ENCODE results near the gene GRID1.
"Not testable (repeated sequence)": the region's sequence is repeated elsewhere in the genome, so short reads cannot be mapped to it uniquely, and the experiment has no call there.

GRID1 gene

GRCh38 chr10:85719408-85719807 lies 647.2 kb downstream of the GRID1 start:
- in situ Hi-C loops (cut with MboI; ENCODE audit: low sequenced_read_pairs), result no loop called here

- in situ Hi-C loops (cut with MboI; ENCODE audit: low sequenced_read_pairs), result no loop called here
Observed at GRCh38 chr10:85713885-85714284, 652.7 kb downstream of the GRID1 start.

GRCh38 chr10:85702768-85703167 lies 663.8 kb downstream of the GRID1 start:
- in situ Hi-C loops (cut with MboI; ENCODE audit: low sequenced_read_pairs), result no loop called here

DNA sequence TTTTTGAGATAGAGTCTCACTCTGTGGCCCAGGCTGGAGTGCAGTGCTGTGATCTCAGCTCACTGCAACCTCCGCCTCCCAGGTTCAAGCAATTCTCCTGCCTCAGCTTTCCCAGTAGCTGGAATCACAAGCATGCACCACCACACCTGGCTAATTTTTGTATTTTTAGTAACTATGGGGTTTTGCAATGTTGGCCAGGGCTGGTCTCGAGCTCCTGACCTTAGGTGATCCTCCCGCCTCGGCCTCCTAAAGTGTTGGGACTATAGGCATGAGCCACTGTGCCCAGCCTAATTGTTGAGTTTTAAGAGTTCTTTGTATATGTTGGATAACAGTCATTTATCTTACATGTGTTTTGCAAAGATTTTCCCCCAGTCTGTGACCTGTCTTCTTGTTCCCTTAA lies 667.5 kb downstream of the GRID1 start:
- in situ Hi-C loops (cut with MboI; ENCODE audit: low sequenced_read_pairs), result not testable (repeated sequence)

GRCh38 chr10:85696893-85697292 lies 669.7 kb downstream of the GRID1 start:
- in situ Hi-C loops (cut with MboI; ENCODE audit: low sequenced_read_pairs), result no loop called here

DNA sequence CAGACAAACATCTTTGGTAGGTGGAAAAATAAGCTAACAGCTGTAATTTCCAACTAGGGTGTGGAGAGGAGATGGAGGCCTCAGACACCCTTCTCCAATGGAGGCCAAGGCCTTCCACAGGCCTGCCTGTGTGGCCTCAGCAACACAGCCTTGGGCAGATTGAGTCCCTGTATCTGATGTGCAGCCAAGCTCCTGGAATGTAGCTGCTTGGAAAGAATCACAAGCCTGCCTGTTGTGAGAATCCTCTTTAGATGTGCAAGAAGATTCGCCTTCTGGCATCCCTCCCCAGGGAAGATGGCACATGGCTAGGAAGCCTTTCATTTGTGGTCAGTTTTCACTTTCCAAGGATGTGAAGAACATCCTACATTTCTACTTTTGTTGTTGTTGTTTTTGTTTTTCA lies 684.0 kb downstream of the GRID1 start:
- in situ Hi-C loops (cut with MboI; ENCODE audit: low sequenced_read_pairs), result no loop called here

DNA sequence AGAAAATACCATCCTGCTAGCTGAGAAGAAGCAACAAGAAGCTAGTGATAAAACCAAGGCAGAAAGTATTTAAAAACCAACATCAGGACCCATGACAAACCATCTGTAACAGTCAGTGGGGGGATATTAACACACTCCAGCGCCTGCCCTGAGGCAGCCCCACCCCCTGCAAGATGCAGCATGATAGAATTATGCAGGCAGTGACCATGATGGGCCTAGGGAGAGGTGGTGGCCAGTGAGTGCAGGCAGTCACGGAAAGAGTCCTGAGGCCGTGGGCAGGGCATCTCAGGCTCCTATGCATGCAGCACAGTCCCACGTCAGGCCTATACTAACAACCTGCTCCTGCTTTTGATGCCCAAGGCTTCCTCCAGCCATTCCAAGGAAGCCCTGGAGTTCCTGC lies 686.9 kb downstream of the GRID1 start:
- in situ Hi-C loops (cut with MboI; ENCODE audit: low sequenced_read_pairs), result no loop called here

DNA sequence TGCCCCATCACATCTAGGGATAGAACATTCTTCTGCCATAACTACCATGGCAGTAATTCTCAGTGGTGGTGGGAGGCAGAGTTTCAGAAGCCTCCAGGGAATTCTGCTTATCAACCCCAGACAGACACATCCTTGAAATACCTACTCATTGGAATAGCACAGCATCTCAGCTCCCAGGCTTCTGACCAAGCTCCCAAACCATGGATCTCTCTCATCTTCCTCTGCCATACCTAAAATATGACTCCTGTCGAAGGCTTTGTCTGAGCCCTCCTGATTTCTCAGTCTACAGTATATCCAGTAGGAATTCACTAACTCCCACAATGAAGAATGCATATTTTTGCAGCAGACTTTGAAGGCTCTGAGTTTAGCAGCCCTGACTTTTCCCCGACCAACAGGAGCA lies 687.5 kb downstream of the GRID1 start:
- in situ Hi-C loops (cut with MboI; ENCODE audit: low sequenced_read_pairs), result no loop called here

GRCh38 chr10:85674851-85675250 lies 691.7 kb downstream of the GRID1 start:
- in situ Hi-C loops (cut with MboI; ENCODE audit: low sequenced_read_pairs), result no loop called here

GRCh38 chr10:85673270-85673669 lies 693.3 kb downstream of the GRID1 start:
- in situ Hi-C loops (cut with MboI; ENCODE audit: low sequenced_read_pairs), result no loop called here

DNA sequence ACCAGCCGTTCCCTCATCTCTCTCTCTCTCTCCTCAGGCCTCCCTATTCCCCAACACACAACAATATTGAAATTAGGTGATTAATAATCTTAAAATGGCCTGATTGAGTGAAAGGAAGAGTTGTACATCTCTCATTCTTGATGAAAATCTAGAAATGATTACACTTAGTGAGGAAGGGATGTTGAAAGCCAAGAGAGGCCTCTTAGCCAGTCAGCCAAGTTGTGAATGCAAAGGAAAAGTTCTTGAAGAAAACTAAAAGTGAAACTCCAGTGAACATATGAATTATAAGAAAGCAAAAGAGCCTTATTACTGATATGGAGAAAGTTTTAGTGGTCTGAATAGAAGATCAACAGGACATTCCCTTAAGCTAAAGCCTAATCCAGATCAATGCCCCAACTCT lies 695.1 kb downstream of the GRID1 start:
- in situ Hi-C loops (cut with MboI; ENCODE audit: low sequenced_read_pairs), result no loop called here

- in situ Hi-C loops (cut with MboI; ENCODE audit: low sequenced_read_pairs), result no loop called here
Observed at GRCh38 chr10:85668522-85668921, 698.1 kb downstream of the GRID1 start.

GRCh38 chr10:85667638-85668233 lies 698.9 kb downstream of the GRID1 start:
- in situ Hi-C loops (cut with MboI; ENCODE audit: low sequenced_read_pairs), result no loop called here

DNA sequence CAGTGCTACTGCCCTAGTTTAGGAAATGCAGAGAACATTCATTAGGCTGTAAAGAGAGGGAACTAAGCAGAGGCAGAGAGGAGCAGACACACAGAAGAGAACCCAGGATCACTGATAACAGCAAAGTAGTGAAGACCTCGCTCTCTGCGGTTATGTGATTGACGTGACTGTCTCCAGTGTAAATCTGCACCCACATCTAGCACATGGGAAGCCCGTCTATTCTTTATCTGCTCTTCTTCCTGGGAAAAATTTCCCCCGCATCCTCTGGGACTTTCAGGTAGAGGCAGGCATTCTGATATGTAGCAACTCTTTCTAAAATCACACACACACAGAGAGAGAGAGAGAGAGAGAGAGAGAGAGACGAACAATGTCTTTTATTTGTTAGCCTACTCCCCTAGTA lies 699.6 kb downstream of the GRID1 start:
- in situ Hi-C loops (cut with MboI; ENCODE audit: low sequenced_read_pairs), result no loop called here

- in situ Hi-C loops (cut with MboI; ENCODE audit: low sequenced_read_pairs), result no loop called here
Observed at GRCh38 chr10:85666102-85666501, 700.5 kb downstream of the GRID1 start.

DNA sequence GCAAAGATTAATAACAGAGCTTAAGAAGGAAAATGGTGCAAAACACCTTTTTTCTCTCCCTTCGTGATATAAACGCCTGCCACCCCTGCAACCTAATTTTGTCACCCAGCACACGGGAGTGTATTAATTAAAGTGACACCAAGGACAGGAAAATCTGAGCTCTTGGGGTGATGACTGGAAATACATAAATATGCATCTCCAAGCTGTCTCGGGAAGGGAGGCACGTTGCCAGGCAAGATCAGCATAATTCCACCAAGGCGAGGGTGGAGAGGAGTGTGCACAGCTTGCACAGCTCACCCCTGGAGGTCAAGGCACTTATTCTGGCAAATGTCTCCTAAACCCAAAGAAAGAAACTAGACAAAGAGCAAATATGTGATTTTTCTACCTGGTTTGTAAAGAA lies 700.9 kb downstream of the GRID1 start:
- in situ Hi-C loops (cut with MboI; ENCODE audit: low sequenced_read_pairs), result no loop called here

GRCh38 chr10:85665078-85665477 lies 701.5 kb downstream of the GRID1 start:
- in situ Hi-C loops (cut with MboI; ENCODE audit: low sequenced_read_pairs), result no loop called here

GRCh38 chr10:85661123-85661522 lies 705.5 kb downstream of the GRID1 start:
- in situ Hi-C loops (cut with MboI; ENCODE audit: low sequenced_read_pairs), result no loop called here

GRCh38 chr10:85659331-85659730 lies 707.3 kb downstream of the GRID1 start:
- in situ Hi-C loops (cut with MboI; ENCODE audit: low sequenced_read_pairs), result no loop called here

DNA sequence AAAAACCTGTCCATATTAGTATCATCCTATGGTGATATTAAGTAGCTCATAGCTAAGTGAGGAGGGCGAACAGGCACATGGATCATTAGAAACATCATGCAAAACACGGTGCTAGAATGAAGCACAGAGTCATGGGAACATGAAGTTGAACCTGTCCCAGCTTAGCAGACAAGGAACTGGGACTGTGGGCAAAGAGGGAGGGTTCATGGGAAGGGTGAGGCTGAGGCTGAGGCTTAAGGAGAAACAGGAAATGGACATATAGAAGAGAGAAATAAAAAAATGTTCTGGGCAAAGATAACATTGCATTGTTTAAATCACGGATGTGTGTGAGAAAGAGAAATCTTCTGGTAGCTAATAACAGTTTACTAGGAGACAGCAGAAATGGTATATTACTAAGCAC lies 708.1 kb downstream of the GRID1 start:
- in situ Hi-C loops (cut with MboI; ENCODE audit: low sequenced_read_pairs), result no loop called here

DNA sequence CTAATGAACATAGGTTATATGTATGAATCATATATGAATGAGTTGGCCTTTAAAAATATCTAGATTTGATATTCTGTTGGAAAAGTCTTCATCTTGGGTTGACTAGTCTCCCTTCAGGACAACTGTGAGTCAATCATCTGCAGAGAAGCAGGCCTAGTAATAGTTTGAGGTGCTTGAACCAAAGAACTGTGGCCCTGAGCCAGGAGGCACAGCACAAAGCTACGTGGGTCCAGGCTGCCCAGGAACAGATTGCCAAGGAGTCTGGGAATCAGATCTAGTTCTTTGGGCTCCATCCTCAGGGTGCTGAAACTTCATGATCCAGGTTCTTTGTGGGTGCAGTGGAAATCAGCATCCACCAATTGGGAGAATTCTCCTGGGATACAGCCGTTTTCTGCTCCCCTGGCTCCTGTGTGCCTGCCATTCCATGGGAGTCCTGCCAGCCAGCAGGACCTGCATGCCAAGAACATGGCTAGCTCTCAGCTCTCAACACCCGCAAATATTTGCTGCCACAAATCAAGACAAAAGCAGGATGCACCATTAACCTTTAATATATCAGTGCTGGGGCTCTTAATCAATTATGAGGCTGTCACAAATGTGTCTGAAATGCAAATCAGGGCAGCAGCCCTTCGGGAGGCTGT lies 709.0 kb downstream of the GRID1 start:
- in situ Hi-C loops (cut with MboI; ENCODE audit: low sequenced_read_pairs), result no loop called here

DNA sequence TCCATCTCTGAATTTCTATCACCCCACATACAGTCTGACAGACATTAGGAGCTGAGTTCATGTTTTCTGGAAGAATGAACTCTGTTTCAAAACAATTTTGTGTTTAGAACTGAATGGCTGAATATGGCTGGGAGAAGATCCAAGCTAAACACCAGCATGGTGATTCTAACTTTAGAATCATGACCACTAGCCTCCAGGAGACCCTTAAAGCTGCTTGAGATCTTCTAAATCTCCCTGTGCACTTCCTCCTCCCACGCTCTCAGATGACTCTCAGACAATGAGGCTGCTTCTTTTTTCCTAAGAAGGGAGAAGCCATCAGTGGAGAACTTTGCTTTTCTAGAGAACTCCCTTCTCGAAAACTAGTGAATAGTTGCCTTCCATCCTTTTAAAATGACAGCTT lies 711.2 kb downstream of the GRID1 start:
- in situ Hi-C loops (cut with MboI; ENCODE audit: low sequenced_read_pairs), result no loop called here

DNA sequence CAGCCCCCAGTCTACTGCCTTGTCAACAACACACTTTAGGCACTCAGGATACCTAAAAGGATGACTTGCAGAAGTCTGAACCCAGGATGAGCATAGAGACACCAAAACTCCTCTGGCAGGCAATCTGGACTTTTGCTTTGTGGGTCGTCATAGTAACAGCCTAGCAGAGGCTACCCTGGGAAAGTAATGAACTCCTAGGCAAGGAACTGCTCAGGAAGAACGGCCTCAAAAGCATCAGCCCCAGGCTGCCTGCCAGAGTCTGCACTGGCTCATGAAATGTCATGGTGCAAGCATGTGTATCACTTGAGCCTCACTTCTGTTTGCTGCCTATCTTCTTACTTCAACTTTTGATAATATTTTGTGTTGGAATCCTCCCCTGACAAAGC lies 715.1 kb downstream of the GRID1 start:
- in situ Hi-C loops (cut with MboI; ENCODE audit: low sequenced_read_pairs), result no loop called here

All from hTERT RPE-1 (cell line).